GM19467 (cell line): ENCODE results near the gene TAS2R42.

ENCODE experiments used
- ATAC-seq: cut with Tn5 transposase; IDR thresholded peaks from one replicate; pipeline ENCODE4 v1.9.1; 2021; ENCODE audit warnings: mild to moderate bottlenecking, moderate library complexity; ENCODE audit not compliant: unreplicated experiment

TAS2R42 gene

DNA sequence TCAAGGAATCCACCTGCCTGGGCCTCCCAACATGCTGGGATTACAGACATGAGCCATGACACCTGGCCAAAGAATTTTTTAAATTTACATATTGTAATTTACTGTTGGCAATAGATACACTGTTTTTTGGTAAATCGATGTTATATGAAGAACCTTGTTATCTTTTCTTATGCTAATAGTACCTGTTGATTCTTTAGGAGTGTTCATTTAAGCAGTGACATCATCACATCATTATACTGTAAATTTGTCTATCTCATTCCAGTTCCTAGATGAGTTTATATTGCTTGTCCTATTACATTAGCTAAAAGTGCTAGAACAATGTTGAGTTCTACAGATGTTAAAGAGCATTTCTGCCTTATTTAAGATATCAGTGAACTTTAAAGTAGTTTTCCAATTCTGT lies 39.3 kb downstream of the TAS2R42 start:
- no peak for ATAC-seq

GRCh38 chr12:11144297-11144696 lies 42.4 kb downstream of the TAS2R42 start:
- ATAC-seq, result no peak

GRCh38 chr12:11143352-11143751 lies 43.4 kb downstream of the TAS2R42 start:
- no peak for ATAC-seq

- no peak for ATAC-seq
These were observed 50.7 kb downstream of the TAS2R42 start for GRCh38 chr12:11136075-11136474.
